GM21528 (cell line): Measurements from ENCODE around the gene ADGRG7.

Source experiments
- ATAC-seq: cut with Tn5 transposase; IDR thresholded peaks from one replicate; pipeline ENCODE4 v1.9.1; 2021; ENCODE audit warnings: mild to moderate bottlenecking, moderate library complexity; ENCODE audit not compliant: unreplicated experiment, low FRiP score

ADGRG7 gene

GRCh38 chr3:100696161-100696560 is 86.8 kb downstream of the ADGRG7 start:
- no peak for ATAC-seq

GRCh38 chr3:100697172-100697571 is 87.8 kb downstream of the ADGRG7 start:
- ATAC-seq, result no peak

DNA sequence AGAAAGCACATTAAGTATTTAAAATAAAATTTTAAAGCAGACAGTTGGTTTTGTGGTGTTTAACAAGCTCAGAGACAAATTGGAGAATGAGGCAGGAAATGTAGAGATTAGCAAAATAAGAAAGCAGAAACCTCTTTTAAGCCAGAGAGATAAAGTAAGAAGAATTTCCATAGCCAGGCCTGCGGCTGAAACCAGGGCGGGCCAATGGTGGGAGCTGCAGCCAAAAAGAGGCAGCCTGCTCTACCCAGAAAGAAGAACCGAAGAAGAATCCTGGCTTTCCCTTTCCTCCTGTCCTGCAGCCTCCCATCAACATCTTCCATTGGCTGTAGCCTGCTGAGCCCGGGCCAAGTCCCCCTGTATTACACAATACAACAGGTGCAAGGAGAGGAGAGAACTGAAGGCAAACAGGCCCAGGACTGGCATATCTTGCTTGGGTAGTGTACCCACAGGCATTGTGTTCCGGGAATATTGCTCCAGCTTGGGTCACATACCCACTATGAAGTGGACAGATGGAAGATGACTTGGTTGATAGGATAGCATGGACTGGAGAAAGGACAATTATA is 88.4 kb downstream of the ADGRG7 start:
- no peak for ATAC-seq

DNA sequence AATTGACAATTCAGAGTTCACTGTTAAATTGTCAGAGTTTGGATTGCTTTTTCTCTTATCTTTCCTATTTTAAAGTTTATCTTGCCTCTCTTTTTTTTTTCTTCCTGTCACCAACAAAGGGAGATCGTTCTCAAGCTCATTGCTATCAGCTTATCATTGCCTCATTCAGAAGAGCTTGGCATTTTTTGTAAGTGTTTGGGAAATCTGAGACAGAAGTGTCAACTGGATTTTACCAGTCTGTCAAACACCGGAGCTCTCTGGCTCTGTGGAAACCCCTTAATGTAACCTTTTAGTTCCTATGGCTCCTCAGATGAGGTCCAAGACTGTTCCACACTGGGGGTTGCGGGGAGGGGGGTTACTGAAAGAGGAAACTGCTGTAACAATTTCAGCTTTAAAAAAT is 89.3 kb downstream of the ADGRG7 start:
- no peak for ATAC-seq

DNA sequence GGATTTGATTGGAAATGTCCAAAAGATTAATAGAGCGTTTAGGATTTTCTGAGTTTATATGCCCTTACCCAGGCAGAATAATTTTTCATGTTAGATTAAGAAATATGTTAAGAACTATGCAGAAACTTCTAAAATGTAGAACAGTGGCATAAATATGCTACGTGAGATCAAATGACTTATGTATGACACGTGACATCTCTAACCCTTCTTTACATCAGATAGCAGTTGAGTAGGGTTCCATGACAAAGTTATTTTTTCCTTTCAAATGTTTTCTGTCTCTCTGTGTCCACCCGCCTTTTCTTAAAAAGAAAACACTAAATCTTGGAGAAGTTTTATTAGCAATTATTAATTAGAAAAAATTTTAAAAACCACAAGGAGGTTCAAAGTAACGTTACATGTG is 91.3 kb downstream of the ADGRG7 start:
- no peak for ATAC-seq

GRCh38 chr3:100702082-100702979 is 92.9 kb downstream of the ADGRG7 start:
- ATAC-seq, result no peak

- ATAC-seq, result no peak
Measured at GRCh38 chr3:100702980-100703345, 93.6 kb downstream of the ADGRG7 start.

DNA sequence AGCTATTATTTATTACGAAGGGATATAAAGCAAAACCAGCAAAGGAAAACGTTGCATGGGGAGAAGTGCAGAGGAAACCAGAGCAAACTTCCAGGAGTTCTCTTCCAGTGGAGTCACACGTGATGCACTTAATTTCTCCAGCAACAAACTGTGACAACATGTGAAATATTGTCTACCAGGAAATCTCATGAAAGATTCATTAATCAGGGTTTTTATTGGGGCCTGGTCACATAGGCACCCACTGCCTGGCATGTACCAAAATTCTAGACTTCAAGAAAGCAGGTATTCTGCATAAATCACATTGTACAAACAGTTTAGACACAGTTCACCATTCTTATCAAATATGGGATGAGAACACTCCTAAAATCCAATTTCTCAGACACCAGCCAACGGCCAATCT is 94.5 kb downstream of the ADGRG7 start:
- no peak for ATAC-seq

DNA sequence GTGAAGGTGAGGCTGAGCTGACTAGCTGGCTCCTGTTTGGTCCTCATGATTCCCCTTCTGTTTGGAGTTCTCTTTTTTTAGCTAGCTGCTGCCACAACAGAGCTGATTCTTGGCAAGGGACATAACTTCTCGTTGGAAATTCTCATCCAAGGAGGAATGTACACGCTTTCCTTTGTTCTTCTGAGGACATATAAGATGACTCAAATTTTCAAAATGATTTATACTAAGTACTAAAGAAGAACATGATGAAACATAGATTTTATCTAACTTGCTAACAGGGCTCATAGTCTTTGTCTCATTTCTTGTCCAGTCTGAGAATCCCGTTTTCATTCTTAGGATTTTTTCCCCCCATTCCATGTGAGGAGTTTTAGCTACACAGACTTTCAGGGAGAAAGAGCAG is 97.0 kb downstream of the ADGRG7 start:
- ATAC-seq, result no peak

GRCh38 chr3:100708644-100708988 is 99.2 kb downstream of the ADGRG7 start:
- ATAC-seq, result no peak

DNA sequence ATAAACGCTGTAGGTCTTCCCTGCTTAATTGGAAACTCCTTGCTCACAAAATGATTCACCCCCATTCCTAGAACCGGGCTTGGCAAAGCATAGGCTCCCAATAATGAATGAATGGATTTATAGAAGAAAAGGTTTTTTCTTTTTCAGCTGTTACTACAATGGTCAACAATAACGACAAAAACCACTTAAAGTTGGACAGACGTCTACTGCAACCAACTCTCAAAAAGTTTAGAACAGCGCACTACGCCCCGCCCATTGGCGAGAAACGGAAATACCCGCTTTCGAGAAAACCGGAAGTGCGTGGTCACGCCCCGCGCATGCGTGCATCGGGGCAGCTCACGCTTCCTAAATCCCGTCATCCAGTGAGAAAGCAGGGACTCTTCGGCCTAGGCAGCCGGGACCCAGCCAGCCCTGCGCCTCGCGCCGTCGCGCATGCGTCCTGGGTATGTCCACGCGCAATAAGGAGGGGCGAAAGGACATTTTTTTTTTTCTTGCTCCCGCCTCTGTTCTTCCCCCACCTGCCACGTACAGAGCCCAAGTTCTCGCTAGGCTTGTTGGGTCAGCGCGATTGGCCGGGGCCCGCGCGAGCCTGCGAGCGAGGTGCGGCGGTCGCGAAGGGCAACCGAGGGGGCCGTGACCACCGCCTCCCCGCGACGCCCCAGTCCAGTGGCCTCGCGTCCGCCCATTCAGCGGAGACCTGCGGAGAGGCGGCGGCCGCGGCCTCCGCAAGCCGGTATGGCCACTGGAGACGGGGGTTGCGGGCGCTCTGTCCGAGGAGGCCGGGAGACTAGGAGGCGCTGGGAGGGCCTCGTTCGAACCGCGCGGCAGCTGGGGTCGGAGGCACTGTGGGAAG is 99.8 kb downstream of the ADGRG7 start, which contains the start of gene TFG:
TFG (plus strand) TSS at position 506 of the 853 bp plus-strand sequence. CDS start 4,192 bp downstream, outside the sequence.
- peak; percentile 94 for ATAC-seq

- ATAC-seq, result peak; percentile 9
Measured at GRCh38 chr3:100709842-100710260, 100.5 kb downstream of the ADGRG7 start.

- ATAC-seq, result peak; percentile 44
Measured at GRCh38 chr3:100710261-100710968, 101.0 kb downstream of the ADGRG7 start.

DNA sequence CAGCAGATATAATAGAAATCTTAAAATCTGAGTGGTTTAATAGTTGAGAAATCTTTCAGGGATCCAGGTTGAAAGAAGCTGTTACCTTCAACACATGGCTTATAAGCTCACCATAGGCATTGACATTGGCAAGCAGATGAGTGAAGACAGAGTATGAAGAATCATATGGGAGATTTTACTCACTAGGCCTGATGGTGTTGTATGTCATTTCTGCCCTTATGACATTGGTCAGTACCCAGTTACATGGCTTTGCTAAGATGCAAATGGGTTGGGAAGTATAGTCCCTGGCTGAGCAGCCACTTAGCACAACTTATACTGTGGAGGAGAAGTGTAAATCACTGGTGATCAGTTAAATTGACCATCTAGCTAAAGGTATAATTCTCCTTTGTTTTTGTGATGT is 105.8 kb downstream of the ADGRG7 start:
- ATAC-seq, result no peak

DNA sequence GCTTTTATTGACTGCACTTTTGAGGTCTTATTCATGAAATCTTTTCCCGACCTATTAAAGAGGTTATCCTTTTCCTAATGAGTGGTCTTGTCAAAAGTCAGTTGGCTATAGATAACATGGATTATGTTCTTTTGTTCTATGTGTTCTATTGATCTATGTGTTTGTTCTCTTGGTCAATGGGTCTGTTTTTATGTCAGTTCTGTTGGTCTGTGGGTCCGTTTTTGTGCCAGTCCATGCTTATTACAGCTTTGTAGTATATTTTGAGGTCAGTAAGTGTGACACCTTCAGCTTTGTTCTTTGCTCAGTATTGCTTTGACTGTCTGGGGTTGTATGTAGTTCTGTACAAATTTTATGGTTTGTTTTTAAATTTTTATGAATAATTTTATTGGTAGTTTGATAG is 107.7 kb downstream of the ADGRG7 start:
- no peak for ATAC-seq

- ATAC-seq, result no peak
Measured at GRCh38 chr3:100717637-100718487, 108.5 kb downstream of the ADGRG7 start.

GRCh38 chr3:100719136-100719535 is 109.7 kb downstream of the ADGRG7 start:
- no peak for ATAC-seq

DNA sequence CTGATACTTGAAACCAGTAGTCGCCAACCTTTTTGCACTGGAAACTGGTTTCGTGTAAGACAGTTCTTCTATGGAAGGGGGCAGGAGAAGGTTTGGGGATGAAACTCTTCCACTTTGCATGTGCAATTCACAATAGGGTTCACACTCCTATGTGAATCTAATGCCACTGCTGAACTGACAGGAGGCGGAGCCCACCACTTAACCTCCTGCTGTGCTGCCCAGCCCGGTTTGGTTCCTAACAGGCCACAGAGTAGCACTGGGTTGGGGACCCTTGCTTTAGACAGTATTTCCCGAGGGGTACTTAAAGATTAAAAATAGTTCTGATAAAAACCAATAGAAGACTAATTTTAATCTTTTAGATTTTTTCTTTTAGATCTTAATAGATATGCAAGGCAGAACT is 111.0 kb downstream of the ADGRG7 start:
- no peak for ATAC-seq

- ATAC-seq, result no peak
Measured at GRCh38 chr3:100725935-100726513, 116.6 kb downstream of the ADGRG7 start.
